GM19463 (cell line): ENCODE results near the gene TGFBI.

ENCODE experiments used
- ATAC-seq: cut with Tn5 transposase; IDR thresholded peaks from one replicate; pipeline ENCODE4 v1.9.1; 2021; ENCODE audit warnings: mild to moderate bottlenecking, moderate library complexity; ENCODE audit not compliant: unreplicated experiment

Gene TGFBI

GRCh38 chr5:136025900-136026299 is 2.9 kb upstream of the TGFBI start:
- ATAC-seq, result no peak

GRCh38 chr5:136026636-136027035 is 2.2 kb upstream of the TGFBI start:
- ATAC-seq, result no peak

GRCh38 chr5:136027311-136027710 is 1.5 kb upstream of the TGFBI start:
- ATAC-seq, result no peak

GRCh38 chr5:136028090-136028489 is 698 bp upstream of the TGFBI start:
- ATAC-seq, result no peak

GRCh38 chr5:136030252-136030651 is 1.5 kb downstream of the TGFBI start:
- no peak for ATAC-seq

GRCh38 chr5:136030956-136031611 is 2.3 kb downstream of the TGFBI start:
- peak; percentile 81 for ATAC-seq

GRCh38 chr5:136031711-136032110 is 2.9 kb downstream of the TGFBI start:
- no peak for ATAC-seq

GRCh38 chr5:136032564-136032963 is 3.8 kb downstream of the TGFBI start:
- no peak for ATAC-seq

GRCh38 chr5:136033234-136033633 is 4.4 kb downstream of the TGFBI start:
- ATAC-seq, result no peak

- ATAC-seq, result no peak
Measured at GRCh38 chr5:136033848-136034247, 5.1 kb downstream of the TGFBI start.

GRCh38 chr5:136034492-136034891 is 5.7 kb downstream of the TGFBI start:
- no peak for ATAC-seq

GRCh38 chr5:136034984-136035383 is 6.2 kb downstream of the TGFBI start:
- ATAC-seq, result no peak

- no peak for ATAC-seq
Measured at GRCh38 chr5:136035837-136036236, 7.0 kb downstream of the TGFBI start.

- ATAC-seq, result no peak
Measured at GRCh38 chr5:136036293-136036911, 7.6 kb downstream of the TGFBI start.

- ATAC-seq, result peak; percentile 82
Measured at GRCh38 chr5:136037001-136037705, 8.4 kb downstream of the TGFBI start.

GRCh38 chr5:136038635-136039034 is 9.8 kb downstream of the TGFBI start:
- ATAC-seq, result no peak

- ATAC-seq, result no peak
Measured at GRCh38 chr5:136039202-136039601, 10.4 kb downstream of the TGFBI start.

GRCh38 chr5:136040746-136041415 is 12.1 kb downstream of the TGFBI start:
- no peak for ATAC-seq

- ATAC-seq, result no peak
Measured at GRCh38 chr5:136042156-136042555, 13.4 kb downstream of the TGFBI start.

- ATAC-seq, result no peak
Measured at GRCh38 chr5:136042665-136043121, 13.9 kb downstream of the TGFBI start.

GRCh38 chr5:136043551-136043950 is 14.8 kb downstream of the TGFBI start:
- ATAC-seq, result no peak
